Breast epithelium (tissue), 4 donors: ENCODE data around the gene COMMD1. TPM values are rescaled to one million over a fixed set of nuclear protein-coding genes. Genes with fewer than 3 reads are reported as not detected.

Source experiments
- DNase-seq, 2 donors: peaks; one replicate each; pipeline ENCODE4 v3.0.0-alpha.2; 2019; ENCODE audit warnings: low spot score in 2 of 2
- H3K27ac ChIP-seq, 2 donors: fragments of 200-600 bp; sonication (generic) in 1 of 2; one replicate each; pipeline ENCODE4 v1.5.1; 2016 to 2019; ENCODE audit warnings: mild to moderate bottlenecking in 1 of 2
- H3K27me3 ChIP-seq, 2 donors: fragments of 200-600 bp; sonication (generic) in 1 of 2; one replicate each; pipeline versions ENCODE4 v1.5.1 to v1.6.0; 2017 to 2019; ENCODE audit warnings: control low read depth in 1 of 2, mild to moderate bottlenecking in 1 of 2
- H3K36me3 ChIP-seq: fragments of 200-600 bp; one replicate; pipeline ENCODE4 v1.5.1; 2019
- H3K4me1 ChIP-seq, 2 donors: fragments of 200-600 bp; sonication (generic); one replicate each; pipeline ENCODE4 v1.5.1; 2016 to 2019; ENCODE audit warnings: control low read depth in 1 of 2
- H3K4me3 ChIP-seq, 3 donors: fragments of 200-600 bp; sonication (generic); 1 replicate in 2 of 3; 2 replicates in 1 of 3; pipeline ENCODE4 v1.5.1; 2016 to 2019; ENCODE audit warnings: mild to moderate bottlenecking in 3 of 3, moderate library complexity in 2 of 3
- H3K9me3 ChIP-seq, 2 donors: fragments of 200-600 bp; sonication (generic) in 1 of 2; one replicate each; pipeline ENCODE4 v1.5.1; 2016 to 2019; ENCODE audit warnings: control low read depth in 1 of 2
- POLR2A ChIP-seq: fragments of 450-650 bp; IDR thresholded peaks from one replicate; pipeline ENCODE4 v1.6.1; 2016; ENCODE audit warnings: antibody characterized with exemption, mild to moderate bottlenecking, moderate library complexity
- POLR2AphosphoS5 ChIP-seq, 3 donors: sonication (generic); formaldehyde crosslinking; IDR thresholded peaks; one replicate each; pipeline ENCODE4 v1.6.1; 2017; ENCODE audit warnings: antibody characterized with exemption in 3 of 3
- intact Hi-C: fragments of 100-400 bp; cut with DNase I; formaldehyde crosslinking; loops from one replicate; pipeline ENCODE4 v1.15.1; 2023; ENCODE audit warnings: low total_unique reads
- total RNA-seq, 3 donors: library from RNA; depleted of rRNA; stranded (reverse); fragments of >200 nt; gene quantifications; one replicate each; pipeline ENCODE4 v1.1.0, GENCODE V29; 2016
- TF ChIP-seq, protein P1 (sequence below), 3 donors: fragments of 450-650 bp; IDR thresholded peaks; one replicate each; pipeline ENCODE4 v1.5.1; 2016 to 2017; ENCODE audit warnings: antibody characterized with exemption in 3 of 3, mild to moderate bottlenecking in 3 of 3, moderate library complexity in 3 of 3

COMMD1 gene
- total RNA-seq, 3 donors from 2014 or later: 38.4 to 63.8 (median 56.4) TPM

DNA sequence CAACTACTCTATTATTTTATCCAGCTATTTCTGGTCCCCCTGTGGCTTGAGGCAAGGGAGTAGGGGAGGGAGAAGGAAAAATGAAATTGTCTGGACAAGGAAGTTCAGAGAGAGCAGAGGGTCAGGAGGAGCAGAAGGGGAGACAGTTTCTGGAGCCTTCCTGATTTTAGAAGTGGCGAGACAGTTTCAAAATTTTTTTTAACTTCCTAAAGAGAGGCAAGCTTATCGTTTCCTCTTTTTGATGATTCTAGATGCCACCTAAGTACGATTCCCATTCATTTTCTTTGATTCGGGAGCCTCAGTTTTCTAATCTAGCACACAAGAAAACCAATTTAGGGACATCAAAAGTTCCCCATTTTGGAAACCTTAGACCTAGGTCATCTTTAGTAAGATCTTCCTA is 193.6 kb downstream of the COMMD1 start:
- TF ChIP-seq POLR2A: no peak
- TF ChIP-seq, protein P1, sequence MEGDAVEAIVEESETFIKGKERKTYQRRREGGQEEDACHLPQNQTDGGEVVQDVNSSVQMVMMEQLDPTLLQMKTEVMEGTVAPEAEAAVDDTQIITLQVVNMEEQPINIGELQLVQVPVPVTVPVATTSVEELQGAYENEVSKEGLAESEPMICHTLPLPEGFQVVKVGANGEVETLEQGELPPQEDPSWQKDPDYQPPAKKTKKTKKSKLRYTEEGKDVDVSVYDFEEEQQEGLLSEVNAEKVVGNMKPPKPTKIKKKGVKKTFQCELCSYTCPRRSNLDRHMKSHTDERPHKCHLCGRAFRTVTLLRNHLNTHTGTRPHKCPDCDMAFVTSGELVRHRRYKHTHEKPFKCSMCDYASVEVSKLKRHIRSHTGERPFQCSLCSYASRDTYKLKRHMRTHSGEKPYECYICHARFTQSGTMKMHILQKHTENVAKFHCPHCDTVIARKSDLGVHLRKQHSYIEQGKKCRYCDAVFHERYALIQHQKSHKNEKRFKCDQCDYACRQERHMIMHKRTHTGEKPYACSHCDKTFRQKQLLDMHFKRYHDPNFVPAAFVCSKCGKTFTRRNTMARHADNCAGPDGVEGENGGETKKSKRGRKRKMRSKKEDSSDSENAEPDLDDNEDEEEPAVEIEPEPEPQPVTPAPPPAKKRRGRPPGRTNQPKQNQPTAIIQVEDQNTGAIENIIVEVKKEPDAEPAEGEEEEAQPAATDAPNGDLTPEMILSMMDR (IDR thresholded peaks at IDR 0.05): no peak
- no peak for TF ChIP-seq POLR2AphosphoS5 (IDR thresholded peaks at IDR 0.05)
- H3K4me1 ChIP-seq: no peaks in the 10 kb centered on the region
- H3K27me3 ChIP-seq: no peaks in the 10 kb centered on the region
- H3K4me3 ChIP-seq: no peak overlapping the region
- no peaks in the 10 kb centered on the region for H3K9me3 ChIP-seq
- intact Hi-C loops: no loop called here
- H3K36me3 ChIP-seq: no peaks in the 10 kb centered on the region
- H3K27ac ChIP-seq: no peak overlapping the region
- DNase-seq: no peak

DNA sequence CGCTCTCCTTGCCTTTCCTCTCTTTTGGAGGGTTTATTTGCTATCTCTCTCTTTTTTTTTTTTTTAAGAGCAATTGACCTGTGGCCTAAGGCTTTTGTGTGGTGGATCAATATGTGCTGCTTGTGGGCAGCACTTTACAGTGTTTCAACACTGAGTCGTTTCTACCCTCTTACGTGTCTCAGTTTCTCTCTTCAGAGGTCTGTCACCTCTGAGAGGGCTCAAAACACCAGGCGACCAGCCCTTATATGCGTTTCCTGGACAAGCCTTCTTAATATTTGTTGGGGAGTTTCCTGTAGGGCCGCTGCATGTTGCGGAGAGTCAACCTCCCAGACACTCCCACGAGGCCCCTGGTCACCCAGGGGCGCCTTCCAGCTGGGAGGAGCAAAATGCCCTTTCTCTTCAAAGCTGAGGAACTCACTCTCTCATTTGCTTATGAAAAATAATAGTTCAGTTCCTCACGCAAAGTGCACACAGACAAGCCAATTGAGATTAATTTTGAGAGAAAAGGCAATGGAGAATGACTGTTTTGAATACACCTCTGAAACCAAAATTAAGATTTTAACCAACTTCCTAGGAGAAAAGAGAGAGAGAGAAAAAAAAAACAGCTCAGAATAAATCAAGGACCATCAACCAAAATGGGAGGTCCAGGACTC is 194.2 kb downstream of the COMMD1 start:
- intact Hi-C loops: no loop called here
- Histone ChIP-seq H3K36me3 (no peaks in the 10 kb centered on the region), H3K9me3 (no peaks in the 10 kb centered on the region), H3K27ac (no peak overlapping the region), H3K27me3 (no peaks in the 10 kb centered on the region), H3K4me1 (no peaks in the 10 kb centered on the region), H3K4me3 (no peak overlapping the region)
- TF ChIP-seq POLR2AphosphoS5 (IDR thresholded peaks at IDR 0.05) (no peak), POLR2A (no peak)
- TF ChIP-seq, protein P1 (IDR thresholded peaks at IDR 0.05): no peak
- no peak for DNase-seq

DNA sequence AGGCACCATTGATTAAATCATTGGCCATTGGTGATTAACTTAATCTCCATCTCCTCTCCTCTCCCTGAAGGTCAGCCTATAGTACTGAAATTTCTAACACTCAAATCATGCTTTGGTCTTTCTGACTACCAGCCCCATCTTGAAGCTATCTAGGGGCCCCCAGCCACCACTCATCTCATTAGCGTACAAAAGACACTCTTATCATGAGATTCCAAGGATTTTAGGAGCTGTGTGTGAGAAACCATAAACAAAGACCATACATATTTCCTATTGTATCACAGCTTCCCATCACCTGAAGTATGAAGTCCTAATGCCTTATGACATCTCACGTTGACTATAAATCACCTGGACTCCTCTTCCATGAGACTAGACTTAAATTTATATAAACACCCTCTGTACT is 196.4 kb downstream of the COMMD1 start:
- no peaks in the 10 kb centered on the region for H3K9me3 ChIP-seq
- H3K27ac ChIP-seq: no peak overlapping the region
- no peaks in the 10 kb centered on the region for H3K36me3 ChIP-seq
- no peak for DNase-seq
- no peaks in the 10 kb centered on the region for H3K27me3 ChIP-seq
- no peak overlapping the region for H3K4me3 ChIP-seq
- TF ChIP-seq POLR2AphosphoS5 (IDR thresholded peaks at IDR 0.05): no peak
- TF ChIP-seq, protein P1 (IDR thresholded peaks at IDR 0.05): no peak
- TF ChIP-seq POLR2A: no peak
- intact Hi-C loops: no loop called here
- H3K4me1 ChIP-seq: no peaks in the 10 kb centered on the region

DNA sequence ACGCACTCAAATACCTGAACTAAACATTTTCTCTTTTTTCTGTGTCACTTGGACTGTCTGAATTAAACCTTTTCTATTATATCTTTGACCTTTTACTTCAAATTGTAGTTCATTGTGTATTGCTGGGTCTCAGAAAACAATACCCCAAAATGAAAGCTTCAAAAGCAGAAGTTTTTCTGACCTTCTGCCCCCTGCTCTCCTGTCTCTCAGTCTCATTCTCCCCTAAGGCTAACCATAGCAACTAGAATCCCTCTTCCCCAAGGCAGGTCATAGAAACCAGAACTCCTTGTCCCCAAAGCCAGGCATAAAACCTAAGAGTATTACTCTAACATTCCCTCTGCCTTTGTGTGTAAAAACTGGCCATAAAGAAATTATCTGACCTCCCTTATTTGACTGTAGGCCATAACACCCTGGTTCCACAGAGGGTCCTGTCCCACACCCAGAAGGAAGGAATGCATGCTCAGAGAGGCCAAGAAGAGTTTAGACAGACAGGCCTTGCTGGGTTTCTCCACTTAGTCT is 197.0 kb downstream of the COMMD1 start:
- H3K27ac ChIP-seq: no peak overlapping the region
- no peak for DNase-seq
- no peaks in the 10 kb centered on the region for H3K9me3 ChIP-seq
- H3K4me3 ChIP-seq: no peak overlapping the region
- no peaks in the 10 kb centered on the region for H3K27me3 ChIP-seq
- H3K36me3 ChIP-seq: no peaks in the 10 kb centered on the region
- intact Hi-C loops: no loop called here
- no peak for TF ChIP-seq POLR2A
- TF ChIP-seq, protein P1 (IDR thresholded peaks at IDR 0.05): no peak
- no peak for TF ChIP-seq POLR2AphosphoS5 (IDR thresholded peaks at IDR 0.05)
- H3K4me1 ChIP-seq: no peaks in the 10 kb centered on the region

DNA sequence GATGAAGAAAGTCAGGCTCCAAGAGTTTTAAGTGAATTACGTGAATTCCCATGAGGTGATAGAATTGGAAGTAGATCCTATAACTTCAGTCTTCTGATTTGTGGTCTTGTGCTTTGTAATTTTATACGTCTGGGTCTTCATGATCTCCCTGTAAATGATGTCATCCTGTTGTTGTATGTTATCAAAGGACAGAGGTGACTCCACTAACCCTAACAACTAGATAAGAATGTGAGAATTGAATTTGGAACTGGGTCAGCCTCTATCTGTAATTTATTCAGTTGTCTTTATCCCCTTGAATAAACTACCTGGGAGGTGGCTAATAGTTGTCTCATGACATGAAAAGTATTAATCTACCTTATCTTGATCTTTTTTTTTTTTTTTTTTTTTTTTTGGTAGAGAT is 204.1 kb downstream of the COMMD1 start:
- no peak for DNase-seq
- H3K36me3 ChIP-seq: no peaks in the 10 kb centered on the region
- no peaks in the 10 kb centered on the region for H3K9me3 ChIP-seq
- H3K27ac ChIP-seq: no peak overlapping the region
- H3K4me3 ChIP-seq: no peak overlapping the region
- H3K4me1 ChIP-seq: no peaks in the 10 kb centered on the region
- H3K27me3 ChIP-seq: no peaks in the 10 kb centered on the region
- TF ChIP-seq POLR2AphosphoS5 (IDR thresholded peaks at IDR 0.05) (no peak), POLR2A (no peak)
- TF ChIP-seq, protein P1 (IDR thresholded peaks at IDR 0.05): no peak
- intact Hi-C loops: no loop called here
